HG02642 (cell line): ENCODE data around the gene SLC35F3.
A peak's percentile ranks its signal among the peaks of the same experiment; 100 is the strongest.
"Not testable (repeated sequence)": the region's sequence is repeated elsewhere in the genome, so short reads cannot be mapped to it uniquely, and the experiment has no call there.

Source experiments
- ATAC-seq: cut with Tn5 transposase; IDR thresholded peaks from one replicate; pipeline ENCODE4 v1.9.1; 2021; ENCODE audit warnings: mild to moderate bottlenecking; ENCODE audit not compliant: unreplicated experiment, poor library complexity

Gene SLC35F3

GRCh38 chr1:234170622-234171021 lies 266.1 kb downstream of the SLC35F3 start:
- ATAC-seq: no peak

- ATAC-seq: no peak
Observed at GRCh38 chr1:234173968-234174367, 269.5 kb downstream of the SLC35F3 start.

GRCh38 chr1:234175363-234175762 lies 270.9 kb downstream of the SLC35F3 start:
- ATAC-seq: no peak

GRCh38 chr1:234176000-234176399 lies 271.5 kb downstream of the SLC35F3 start:
- no peak for ATAC-seq

GRCh38 chr1:234176847-234177246 lies 272.4 kb downstream of the SLC35F3 start:
- ATAC-seq: not testable (repeated sequence)

DNA sequence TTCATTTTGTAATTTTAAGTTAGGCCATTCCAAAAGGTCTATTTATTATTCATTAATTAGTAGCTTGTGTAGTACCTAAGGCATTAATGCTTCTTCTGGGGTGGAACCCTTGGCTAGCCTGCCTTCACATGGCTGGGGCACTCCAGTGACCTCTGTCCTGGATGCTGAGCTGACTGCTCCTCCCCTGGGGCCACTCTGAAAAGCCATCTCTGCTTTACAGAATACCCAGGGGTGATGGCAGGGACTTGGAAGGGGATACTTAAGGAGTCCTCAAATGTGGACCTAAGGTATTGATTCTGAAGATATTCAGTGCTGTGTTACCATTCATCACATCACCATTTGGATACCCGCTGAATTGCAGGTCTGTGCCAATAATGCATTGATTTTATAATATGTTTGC lies 281.0 kb downstream of the SLC35F3 start:
- ATAC-seq: no peak

- no peak for ATAC-seq
Observed at GRCh38 chr1:234186037-234186688, 281.7 kb downstream of the SLC35F3 start.

- no peak for ATAC-seq
Observed at GRCh38 chr1:234188454-234188792, 283.9 kb downstream of the SLC35F3 start.

- ATAC-seq: no peak
Observed at GRCh38 chr1:234197839-234198238, 293.4 kb downstream of the SLC35F3 start.

DNA sequence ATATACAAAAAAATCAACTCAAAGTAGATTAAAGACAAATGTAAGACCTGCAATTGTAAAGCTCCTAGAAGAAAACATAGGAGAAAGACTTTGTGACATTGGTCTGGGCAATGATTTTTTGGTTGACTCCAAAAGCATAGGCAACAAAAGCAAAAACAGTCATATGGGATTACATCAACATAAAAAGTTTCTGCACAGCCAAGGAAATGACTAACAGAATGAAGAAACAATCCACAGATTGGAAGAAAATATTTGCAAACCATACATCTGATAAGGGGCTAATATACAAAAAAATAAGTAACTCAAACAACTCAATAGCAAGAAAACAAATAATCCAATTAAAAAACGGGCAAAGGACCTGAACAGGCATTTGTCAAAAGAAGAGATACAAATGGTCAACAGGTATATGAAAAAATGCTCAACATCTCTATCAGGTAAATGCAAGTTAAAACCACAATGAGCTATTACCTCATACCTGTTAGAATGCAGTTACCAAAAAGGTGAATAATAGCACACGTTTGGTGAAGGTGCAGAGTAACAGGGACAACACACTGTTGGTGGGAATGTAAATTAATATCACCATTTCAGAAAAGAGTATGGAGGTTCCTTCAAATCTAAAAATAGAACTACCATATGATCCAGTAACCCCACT lies 295.1 kb downstream of the SLC35F3 start:
- ATAC-seq: no peak

DNA sequence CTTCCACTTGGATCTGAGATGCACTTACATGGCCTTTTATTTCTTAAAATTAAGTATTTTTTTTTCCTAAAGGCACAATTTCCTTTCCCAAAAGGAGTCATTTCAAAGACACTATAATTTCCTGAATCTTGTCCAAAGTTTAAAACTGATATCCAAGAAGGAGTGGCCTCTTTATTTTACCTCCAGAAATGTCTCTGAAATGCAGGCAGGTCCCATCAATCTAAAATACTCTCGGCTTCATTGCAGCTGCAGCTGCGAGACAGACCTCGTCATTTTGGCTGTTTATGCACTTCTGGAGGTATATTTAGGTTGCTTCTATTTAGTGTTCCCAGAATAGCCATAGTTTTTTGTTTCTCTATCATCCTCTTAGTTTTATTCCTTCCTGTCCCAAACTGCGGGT lies 296.1 kb downstream of the SLC35F3 start:
- no peak for ATAC-seq

- no peak for ATAC-seq
Observed at GRCh38 chr1:234201600-234201999, 297.1 kb downstream of the SLC35F3 start.

- ATAC-seq: no peak
Observed at GRCh38 chr1:234205966-234206365, 301.5 kb downstream of the SLC35F3 start.

- ATAC-seq: no peak
Observed at GRCh38 chr1:234206651-234207284, 302.3 kb downstream of the SLC35F3 start.

- no peak for ATAC-seq
Observed at GRCh38 chr1:234208351-234208750, 303.9 kb downstream of the SLC35F3 start.

GRCh38 chr1:234208791-234209190 lies 304.3 kb downstream of the SLC35F3 start:
- ATAC-seq: no peak

GRCh38 chr1:234210429-234210828 lies 306.0 kb downstream of the SLC35F3 start:
- not testable (repeated sequence) for ATAC-seq

GRCh38 chr1:234211855-234212254 lies 307.4 kb downstream of the SLC35F3 start:
- ATAC-seq: not testable (repeated sequence)

- peak; percentile 39 for ATAC-seq
Observed at GRCh38 chr1:234212764-234213657, 308.5 kb downstream of the SLC35F3 start.

GRCh38 chr1:234213658-234214128 lies 309.2 kb downstream of the SLC35F3 start:
- ATAC-seq: no peak
